ENCODE results near the gene ABCF3.

Gene ABCF3

GRCh38 chr3:184228376-184229137, 42.6 kb downstream of the ABCF3 start:
- no peak overlapping the region for H3K4me3 ChIP-seq (ENCODE audit: control insufficient read depth, low read depth, low read length)
- no peak for TF ChIP-seq CTCF (IDR thresholded peaks at IDR 0.05; ENCODE audit: control insufficient read depth, insufficient read depth, low read depth, low read length, missing control alignments)
- no peak for DNase-seq (ENCODE audit: low read depth)

- TF ChIP-seq CTCF (IDR thresholded peaks at IDR 0.05; ENCODE audit: control insufficient read depth, insufficient read depth, low read depth, low read length, missing control alignments): no peak
- no peak for DNase-seq (ENCODE audit: low read depth)
- peak within 1 kb of the TSS; percentile 21 for H3K4me3 ChIP-seq (ENCODE audit: control insufficient read depth, low read depth, low read length)
These were observed 43.5 kb downstream of the ABCF3 start, which contains the start of gene VWA5B2 for GRCh38 chr3:184229394-184230080. Gene VWA5B2, plus strand, starts transcription at chr3:184229585. Its CDS starts 944 bp downstream, at chr3:184230529.

GRCh38 chr3:184230081-184230602, 44.1 kb downstream of the ABCF3 start:
- no peak for TF ChIP-seq CTCF (IDR thresholded peaks at IDR 0.05; ENCODE audit: control insufficient read depth, insufficient read depth, low read depth, low read length, missing control alignments)

GRCh38 chr3:184230603-184231528, 44.9 kb downstream of the ABCF3 start:
- no peak for TF ChIP-seq CTCF (IDR thresholded peaks at IDR 0.05; ENCODE audit: control insufficient read depth, insufficient read depth, low read depth, low read length, missing control alignments)
- H3K4me3 ChIP-seq (ENCODE audit: control insufficient read depth, low read depth, low read length): no peak overlapping the region
- DNase-seq (ENCODE audit: low read depth): no peak

More at GRCh38 chr3:184230081-184230602, 44.1 kb downstream of the ABCF3 start:
- DNase-seq (ENCODE audit: low read depth): no peak
- H3K4me3 ChIP-seq (ENCODE audit: control insufficient read depth, low read depth, low read length): no peak overlapping the region

GRCh38 chr3:184231671-184232070, 45.7 kb downstream of the ABCF3 start:
- no peak overlapping the region for H3K4me3 ChIP-seq (ENCODE audit: control insufficient read depth, low read depth, low read length)
- DNase-seq (ENCODE audit: low read depth): no peak
- TF ChIP-seq CTCF (IDR thresholded peaks at IDR 0.05; ENCODE audit: control insufficient read depth, insufficient read depth, low read depth, low read length, missing control alignments): no peak

Data from AG09309 (cell line).